ENCODE measurements around the gene STARD13. TPM values are rescaled to one million over a fixed set of nuclear protein-coding genes. Genes with fewer than 3 reads are reported as not detected.
"Not testable (repeated sequence)": the region's sequence is repeated elsewhere in the genome, so short reads cannot be mapped to it uniquely, and the experiment has no call there.

STARD13 gene
- total RNA-seq, 8 experiments from 2014 or later, result 1.4 to 38.6 (median 7.7) TPM

DNA sequence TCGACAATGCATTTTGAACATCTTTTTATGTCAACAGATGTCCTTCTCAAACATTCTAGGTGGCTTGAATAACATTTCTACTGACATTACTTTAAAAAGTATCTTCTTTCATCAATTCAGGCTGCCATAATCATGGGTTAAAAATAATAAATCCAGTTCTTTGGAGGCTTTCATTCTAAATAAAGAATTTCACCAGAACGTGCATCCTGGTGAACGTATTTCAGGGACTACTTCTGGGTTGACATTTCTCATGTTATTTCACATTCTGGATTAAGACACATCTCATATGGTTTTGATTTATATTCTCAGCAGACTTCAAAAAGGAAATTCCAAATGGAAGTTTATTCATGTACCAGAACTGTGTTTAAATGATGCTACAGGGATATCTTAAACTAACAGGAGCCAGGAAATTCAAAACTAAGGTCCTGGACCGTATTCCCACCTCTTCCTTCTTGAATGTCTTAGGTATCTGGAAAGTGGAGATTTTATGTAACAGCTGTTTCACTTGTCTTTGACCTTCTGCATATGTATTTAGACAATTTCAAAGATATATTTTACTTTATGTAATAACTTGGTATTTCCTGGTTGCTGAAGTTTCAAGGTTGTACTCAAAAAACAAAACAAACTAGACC lies 107.2 kb downstream of the STARD13 start:
- Histone ChIP-seq H3K4me3 (no peak overlapping the region), H3K27ac (no peak overlapping the region), H3K4me1 (replicated peaks in 1 of 2) (peaks cover 0 to 3% of the 10 kb centered on the region in 2 donors)
- in situ Hi-C loops (cut with MboI; ENCODE audit: low pct_unique_long_range_greater_than_20kb in 2 of 9, low sequenced_read_pairs in 9 of 9, unreplicated experiment in 9 of 9), result no loop called here
- ATAC-seq (replicated peaks in 6 of 8), result no peak
- WGBS, 10 experiments, result 25 to 90% (median 78%) methylated on average over 3 to 4 of the region's 4 CpGs; no CpG with 5 or more reads in 1 of the 10 experiments

DNA sequence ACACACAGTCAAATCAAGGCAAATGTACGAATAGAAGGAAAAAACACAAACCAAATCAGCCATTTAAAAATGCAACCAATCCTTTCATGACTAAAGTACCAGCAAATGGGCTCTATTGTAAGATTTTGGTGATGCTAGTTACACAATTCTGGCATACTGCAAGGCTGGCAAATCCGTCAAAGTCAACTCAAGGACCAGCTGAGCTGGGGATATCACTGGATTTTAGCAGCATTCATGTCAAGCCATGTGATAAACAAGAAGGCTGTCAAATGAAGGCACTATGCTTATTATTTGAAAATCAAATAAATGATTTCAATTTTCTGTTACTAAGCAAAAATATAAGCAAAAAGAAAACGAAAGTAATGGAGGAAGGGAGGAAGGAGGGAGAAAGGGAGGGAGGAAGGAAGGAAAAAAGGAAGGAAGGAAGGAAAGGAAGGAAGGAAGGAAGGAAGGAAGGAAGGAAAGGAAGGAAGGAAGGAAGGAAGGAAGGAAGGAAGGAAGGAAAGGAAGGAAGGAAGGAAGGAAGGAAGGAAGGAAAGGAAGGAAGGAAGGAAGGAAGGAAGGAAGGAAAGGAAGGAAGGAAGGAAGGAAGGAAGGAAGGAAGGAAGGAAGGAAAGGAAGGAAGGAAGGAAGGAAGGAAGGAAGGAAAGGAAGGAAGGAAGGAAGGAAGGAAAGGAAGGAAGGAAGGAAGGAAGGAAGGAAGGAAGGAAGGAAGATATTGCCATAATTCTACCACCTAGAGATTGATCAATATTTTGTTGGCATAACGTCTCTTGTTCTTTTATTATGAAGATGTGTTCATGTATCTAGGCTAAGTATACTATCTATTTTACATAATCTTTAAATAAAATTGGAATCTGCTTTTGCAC lies 108.0 kb downstream of the STARD13 start:
- 73 to 90% (median 82%) methylated on average over 1 to 4 of the region's 4 CpGs for WGBS, 10 experiments
- ATAC-seq (replicated peaks in 6 of 8); in situ Hi-C loops (cut with MboI; ENCODE audit: low pct_unique_long_range_greater_than_20kb in 2 of 9, low sequenced_read_pairs in 9 of 9, unreplicated experiment in 9 of 9); H3K4me3 ChIP-seq; H3K4me1 ChIP-seq (replicated peaks in 1 of 2); H3K27ac ChIP-seq: not testable (repeated sequence)

DNA sequence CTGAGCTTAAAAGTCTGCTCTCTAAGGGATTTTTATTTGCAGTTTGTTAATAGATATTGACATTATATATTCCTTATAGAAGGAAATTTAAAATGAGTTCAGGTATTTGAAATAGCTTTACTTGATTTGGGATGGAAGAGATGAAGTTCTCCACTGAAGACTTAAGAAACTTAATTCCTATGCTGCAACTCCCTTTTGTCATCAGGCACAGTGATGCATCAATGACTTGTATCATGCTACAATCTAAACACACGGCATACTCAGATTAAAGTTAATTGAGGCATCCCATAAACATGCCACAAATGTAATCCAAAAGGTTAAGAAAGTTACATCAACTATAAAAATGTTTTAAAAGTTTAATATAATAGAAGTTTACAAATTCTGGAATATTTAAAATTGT lies 109.0 kb downstream of the STARD13 start:
- H3K4me3 ChIP-seq, result no peak overlapping the region
- peaks cover 0 to 3% of the 10 kb centered on the region in 2 donors for H3K4me1 ChIP-seq (replicated peaks in 1 of 2)
- 57 to 100% (median 100%) methylated on average over 1 of the region's 1 CpG; no CpG with 5 or more reads in 3 of the 10 experiments for WGBS, 10 experiments
- in situ Hi-C loops (cut with MboI; ENCODE audit: low pct_unique_long_range_greater_than_20kb in 2 of 9, low sequenced_read_pairs in 9 of 9, unreplicated experiment in 9 of 9), result no loop called here
- no peak overlapping the region for H3K27ac ChIP-seq
- no peak for ATAC-seq (replicated peaks in 6 of 8)

DNA sequence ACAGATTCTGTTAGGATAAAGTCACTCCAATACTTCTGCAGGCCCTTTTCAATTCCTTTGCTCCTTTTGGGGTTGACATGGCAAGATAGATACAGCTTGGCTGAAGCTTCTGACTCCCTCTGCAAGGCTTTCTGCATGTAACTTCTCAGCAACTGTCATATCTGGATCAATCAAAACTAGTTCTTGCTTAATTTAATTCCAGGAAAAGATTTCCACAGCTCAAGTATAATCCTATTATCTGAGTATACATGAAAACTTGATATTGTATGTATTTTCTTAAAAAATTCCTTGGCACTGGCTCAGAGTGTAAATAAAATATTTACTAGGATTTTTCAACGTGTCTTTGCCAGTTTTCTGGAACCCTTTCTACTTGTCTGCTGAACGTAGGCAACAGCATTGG lies 109.6 kb downstream of the STARD13 start:
- in situ Hi-C loops (cut with MboI; ENCODE audit: low pct_unique_long_range_greater_than_20kb in 2 of 9, low sequenced_read_pairs in 9 of 9, unreplicated experiment in 9 of 9), result no loop called here
- WGBS, 10 experiments, result 59 to 84% (median 73%) methylated on average over 2 of the region's 2 CpGs; no CpG with 5 or more reads in 3 of the 10 experiments
- no peak overlapping the region for H3K4me3 ChIP-seq
- no peak for ATAC-seq (replicated peaks in 6 of 8)
- no peak overlapping the region for H3K27ac ChIP-seq
- peaks cover 0 to 3% of the 10 kb centered on the region in 2 donors for H3K4me1 ChIP-seq (replicated peaks in 1 of 2)

DNA sequence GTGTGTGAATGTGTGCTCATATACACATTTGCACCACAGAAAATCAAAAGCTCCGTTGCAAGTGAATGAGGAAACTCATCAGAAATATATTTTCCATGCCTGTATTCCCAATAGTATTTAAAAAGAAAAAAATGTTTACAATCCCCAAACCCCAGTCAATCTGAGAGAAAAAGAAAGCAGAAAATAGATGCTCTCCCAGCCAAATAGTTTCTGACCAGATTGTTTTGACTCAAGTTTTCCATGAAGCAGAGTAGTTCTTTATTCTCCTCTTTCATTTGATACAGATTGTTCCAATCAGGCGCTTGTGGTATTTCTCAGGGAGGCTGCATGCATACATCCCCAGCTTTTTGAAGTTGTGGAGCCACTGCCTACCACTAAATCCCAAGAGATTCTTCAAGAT lies 110.6 kb downstream of the STARD13 start:
- ATAC-seq (replicated peaks in 6 of 8), result no peak
- peaks cover 0 to 3% of the 10 kb centered on the region in 2 donors for H3K4me1 ChIP-seq (replicated peaks in 1 of 2)
- no peak overlapping the region for H3K4me3 ChIP-seq
- in situ Hi-C loops (cut with MboI; ENCODE audit: low pct_unique_long_range_greater_than_20kb in 2 of 9, low sequenced_read_pairs in 9 of 9, unreplicated experiment in 9 of 9), result no loop called here
- 50 to 94% (median 80%) methylated on average over 1 to 2 of the region's 2 CpGs; no CpG with 5 or more reads in 2 of the 10 experiments for WGBS, 10 experiments
- no peak overlapping the region for H3K27ac ChIP-seq

DNA sequence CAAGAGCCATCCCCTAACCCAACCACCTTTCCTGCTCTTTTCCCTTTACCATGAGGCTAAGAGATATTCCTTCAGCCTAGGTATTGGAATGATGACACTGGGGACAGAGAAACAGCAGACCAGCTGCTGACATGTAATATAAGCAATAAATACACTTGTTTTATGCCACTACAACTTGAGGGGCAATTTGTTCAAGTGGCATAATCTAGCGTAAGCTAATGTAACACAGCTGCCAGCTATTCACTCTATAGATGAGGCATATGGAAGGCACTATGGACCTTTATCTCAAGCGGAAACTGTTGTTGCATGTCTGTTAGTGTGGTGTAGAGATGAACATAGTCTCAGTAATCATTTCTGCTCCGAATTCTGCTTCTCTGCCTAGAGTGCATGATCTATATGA lies 111.1 kb downstream of the STARD13 start:
- in situ Hi-C loops (cut with MboI; ENCODE audit: low pct_unique_long_range_greater_than_20kb in 2 of 9, low sequenced_read_pairs in 9 of 9, unreplicated experiment in 9 of 9), result no loop called here
- Histone ChIP-seq H3K4me3 (no peak overlapping the region), H3K4me1 (replicated peaks in 1 of 2) (peaks cover 0 to 3% of the 10 kb centered on the region in 2 donors), H3K27ac (no peak overlapping the region)
- no peak for ATAC-seq (replicated peaks in 6 of 8)
- 50 to 100% (median 87%) methylated on average over 1 to 3 of the region's 3 CpGs; no CpG with 5 or more reads in 2 of the 10 experiments for WGBS, 10 experiments

DNA sequence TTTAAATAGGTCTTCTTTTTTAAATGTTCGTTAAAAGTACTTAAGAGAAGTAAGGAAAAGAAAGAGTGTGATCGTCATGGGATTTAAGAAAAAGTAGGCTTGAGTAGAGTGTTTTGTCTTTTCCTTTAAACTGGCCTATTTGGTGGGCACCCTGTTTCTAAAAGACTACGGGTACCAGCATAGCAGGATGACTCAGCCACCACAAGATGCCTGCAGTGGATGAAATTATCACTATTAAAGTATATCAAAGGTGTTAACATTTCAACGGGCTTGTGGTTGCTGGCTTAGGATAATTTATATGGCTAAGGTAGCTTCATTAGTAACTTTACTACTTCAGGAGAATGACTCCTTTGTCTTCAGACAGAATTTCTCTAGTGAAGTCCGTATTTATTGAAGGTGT lies 112.6 kb downstream of the STARD13 start:
- WGBS, 10 experiments, result 73 to 100% (median 96%) methylated on average over 1 to 5 of the region's 5 CpGs
- Histone ChIP-seq H3K4me1 (replicated peaks in 1 of 2) (peaks cover 3 to 6% of the 10 kb centered on the region in 2 donors), H3K27ac (no peak overlapping the region), H3K4me3 (no peak overlapping the region)
- in situ Hi-C loops (cut with MboI; ENCODE audit: low pct_unique_long_range_greater_than_20kb in 2 of 9, low sequenced_read_pairs in 9 of 9, unreplicated experiment in 9 of 9), result no loop called here
- no peak for ATAC-seq (replicated peaks in 6 of 8)

DNA sequence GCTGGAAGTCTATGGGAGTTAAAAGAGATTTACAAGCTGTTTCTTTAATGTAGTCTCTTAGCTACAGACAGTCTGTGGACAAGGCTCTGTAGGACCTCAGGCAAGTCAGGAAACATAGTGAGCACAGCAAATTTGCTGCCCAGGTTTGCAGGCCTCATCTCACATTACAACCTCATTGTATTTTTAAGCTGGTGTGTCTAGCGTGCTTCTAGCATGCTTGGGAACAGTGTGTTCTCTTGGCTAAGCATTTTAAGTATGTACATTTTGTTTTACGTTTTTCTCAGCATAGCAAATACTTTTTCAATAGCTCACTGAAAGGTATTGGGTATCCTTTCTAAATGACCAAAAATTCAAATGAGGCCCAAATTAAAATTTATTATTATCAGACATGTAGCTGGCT lies 113.2 kb downstream of the STARD13 start:
- in situ Hi-C loops (cut with MboI; ENCODE audit: low pct_unique_long_range_greater_than_20kb in 2 of 9, low sequenced_read_pairs in 9 of 9, unreplicated experiment in 9 of 9), result no loop called here
- WGBS, 10 experiments, result 29 to 100% (median 89%) methylated on average over 1 to 2 of the region's 2 CpGs; no CpG with 5 or more reads in 1 of the 10 experiments
- H3K4me1 ChIP-seq (replicated peaks in 1 of 2), result peaks cover 3 to 6% of the 10 kb centered on the region in 2 donors
- ATAC-seq (replicated peaks in 6 of 8), result peak in 1 of 8 experiments; percentile 80
- no peak overlapping the region for H3K27ac ChIP-seq
- H3K4me3 ChIP-seq, result no peak overlapping the region

DNA sequence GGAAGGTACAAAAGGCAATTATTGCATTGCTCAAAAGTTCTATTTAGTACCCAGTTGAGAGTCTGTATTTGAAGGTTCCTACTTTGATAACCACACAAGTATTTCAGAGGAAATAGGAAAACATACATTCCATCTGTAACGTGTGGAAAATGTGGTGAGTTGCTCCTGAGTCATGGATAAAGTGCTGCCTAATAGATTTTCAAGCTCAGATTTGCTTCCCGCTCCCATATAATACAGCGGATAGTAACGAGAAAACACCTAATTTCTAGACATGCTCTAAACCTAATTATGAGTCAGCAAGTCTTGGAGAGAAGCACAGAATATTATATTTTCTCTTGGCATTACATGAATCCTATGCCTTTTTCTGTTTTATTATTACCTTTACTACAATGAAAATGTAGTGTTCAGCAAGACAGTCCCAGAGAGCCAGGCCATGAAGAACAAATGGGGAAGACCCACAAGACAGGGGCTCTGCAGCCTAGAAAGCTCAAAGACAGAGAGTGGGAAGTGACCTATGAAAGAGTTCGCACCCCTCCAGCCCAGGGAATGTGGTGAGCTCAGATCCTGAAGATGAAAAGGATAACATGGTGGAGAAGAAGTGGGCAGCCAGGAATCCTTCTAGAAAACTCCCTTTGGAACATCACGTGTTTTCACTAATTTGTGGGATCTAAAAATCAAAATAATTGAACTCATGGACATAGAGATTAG lies 116.1 kb downstream of the STARD13 start:
- Histone ChIP-seq H3K4me1 (replicated peaks in 1 of 2) (peaks cover under 1 to 6% of the 10 kb centered on the region in 2 donors), H3K4me3 (no peak overlapping the region), H3K27ac (no peak overlapping the region)
- in situ Hi-C loops (cut with MboI; ENCODE audit: low pct_unique_long_range_greater_than_20kb in 2 of 9, low sequenced_read_pairs in 9 of 9, unreplicated experiment in 9 of 9), result no loop called here
- ATAC-seq (replicated peaks in 6 of 8), result peak in 1 of 8 experiments; percentile 19
- WGBS, 10 experiments, result 58 to 100% (median 88%) methylated on average over 1 to 6 of the region's 6 CpGs; no CpG with 5 or more reads in 1 of the 10 experiments

DNA sequence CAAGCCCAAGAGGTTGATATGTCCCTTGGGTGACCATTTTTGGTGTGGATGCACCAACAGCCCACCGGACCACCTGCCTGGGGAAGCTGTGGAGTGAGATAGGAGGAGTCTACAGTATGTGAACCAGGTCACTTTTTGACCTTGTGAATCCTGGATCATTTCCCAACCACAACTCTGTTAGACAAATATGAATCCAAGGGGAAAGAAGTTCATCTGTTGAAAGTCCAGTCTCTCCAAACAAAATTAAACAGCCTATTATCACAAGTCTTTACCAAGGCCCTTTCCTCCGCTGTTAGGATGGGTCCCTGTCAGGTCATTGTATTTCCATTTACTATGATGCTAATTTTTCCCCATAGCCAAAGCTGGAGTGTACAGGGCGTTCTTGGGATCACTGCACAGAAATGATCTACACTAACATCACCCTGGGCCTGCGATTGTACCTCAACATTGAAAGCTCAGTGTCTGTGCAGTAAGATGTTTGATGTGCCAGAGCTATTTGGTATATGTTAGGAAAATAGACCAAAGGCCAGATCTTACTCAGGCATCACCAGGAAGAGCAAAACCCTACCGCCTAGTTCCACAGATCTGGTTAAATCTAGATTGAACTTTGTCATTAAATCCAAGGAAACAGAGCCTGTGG lies 117.1 kb downstream of the STARD13 start:
- Histone ChIP-seq H3K4me3 (no peak overlapping the region), H3K4me1 (replicated peaks in 1 of 2) (peaks cover 0 to 6% of the 10 kb centered on the region in 2 donors), H3K27ac (no peak overlapping the region)
- WGBS, 10 experiments, result 80 to 100% (median 100%) methylated on average over 1 to 3 of the region's 5 CpGs; no CpG with 5 or more reads in 2 of the 10 experiments
- ATAC-seq (replicated peaks in 6 of 8), result no peak
- in situ Hi-C loops (cut with MboI; ENCODE audit: low pct_unique_long_range_greater_than_20kb in 2 of 9, low sequenced_read_pairs in 9 of 9, unreplicated experiment in 9 of 9), result no loop called here

DNA sequence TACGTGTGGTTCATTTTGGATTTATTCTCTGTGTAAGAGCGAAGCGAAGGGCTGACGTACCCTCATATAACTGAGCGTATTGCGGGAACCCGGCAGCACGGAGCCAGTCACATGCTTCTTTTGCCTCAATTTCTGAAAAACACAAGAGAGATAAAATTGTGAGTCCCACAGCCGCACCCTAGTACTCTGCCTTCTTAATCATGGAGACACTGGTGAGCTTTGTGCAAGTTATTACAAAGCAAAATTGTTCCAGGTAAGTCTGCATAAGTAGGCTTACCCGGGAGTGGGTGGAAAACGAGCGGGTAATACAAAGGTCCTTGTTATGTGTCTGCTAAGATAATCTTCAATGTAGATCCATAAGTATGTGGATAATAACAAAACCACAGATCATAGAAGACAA lies 118.1 kb downstream of the STARD13 start:
- H3K4me3 ChIP-seq, result no peak overlapping the region
- 87 to 100% (median 94%) methylated on average over 3 to 12 of the region's 12 CpGs; no CpG with 5 or more reads in 1 of the 10 experiments for WGBS, 10 experiments
- in situ Hi-C loops (cut with MboI; ENCODE audit: low pct_unique_long_range_greater_than_20kb in 2 of 9, low sequenced_read_pairs in 9 of 9, unreplicated experiment in 9 of 9), result no loop called here
- ATAC-seq (replicated peaks in 6 of 8), result no peak
- no peak overlapping the region for H3K27ac ChIP-seq
- H3K4me1 ChIP-seq (replicated peaks in 1 of 2), result peaks cover 0 to 6% of the 10 kb centered on the region in 2 donors

DNA sequence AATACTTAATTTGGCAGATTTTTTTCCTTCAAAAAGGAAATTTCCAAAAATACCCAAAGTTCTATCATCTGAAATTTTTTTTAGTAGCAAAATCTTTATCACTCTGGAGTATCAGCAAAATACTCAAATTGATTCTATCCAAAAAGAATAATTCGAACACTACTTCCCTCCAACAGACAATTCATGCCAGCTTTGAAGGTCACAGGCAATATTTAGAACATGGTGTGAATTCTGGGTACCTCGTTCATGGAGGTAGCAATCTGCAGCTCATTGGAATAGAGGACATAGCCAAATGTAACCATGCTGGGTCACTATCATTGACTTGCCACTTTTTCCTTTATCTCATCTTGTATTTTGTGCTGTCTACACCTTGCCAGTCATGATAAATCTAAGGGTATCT lies 119.8 kb downstream of the STARD13 start:
- in situ Hi-C loops (cut with MboI; ENCODE audit: low pct_unique_long_range_greater_than_20kb in 2 of 9, low sequenced_read_pairs in 9 of 9, unreplicated experiment in 9 of 9), result no loop called here
- 40 to 100% (median 80%) methylated on average over 1 to 2 of the region's 2 CpGs; no CpG with 5 or more reads in 3 of the 10 experiments for WGBS, 10 experiments

More for the DNA sequence above, 119.8 kb downstream of the STARD13 start:
- H3K4me1 ChIP-seq (replicated peaks in 1 of 2), result peaks cover 0 to 6% of the 10 kb centered on the region in 2 donors
- no peak for ATAC-seq (replicated peaks in 6 of 8)
- no peak overlapping the region for H3K27ac ChIP-seq
- H3K4me3 ChIP-seq, result no peak overlapping the region
